Esophagus squamous epithelium (tissue), 4 donors: ENCODE data around the gene AIG1.

Source experiments
- POLR2A ChIP-seq, 4 donors: fragments of 450-650 bp; IDR thresholded peaks; one replicate each; pipeline ENCODE4 v1.6.1; 2017; ENCODE audit warnings: antibody characterized with exemption in 4 of 4, mild to moderate bottlenecking in 4 of 4, moderate library complexity in 3 of 4
- TF ChIP-seq, protein P1 (sequence below), 6 experiments: fragments of 450-650 bp in 4 of 6; fragments of 200-600 bp in 2 of 6; sonication (generic) in 2 of 6; IDR thresholded peaks; one replicate each; pipeline ENCODE4 v1.5.1; 2016 to 2019; ENCODE audit warnings: antibody characterized with exemption in 6 of 6, mild to moderate bottlenecking in 4 of 6, moderate library complexity in 4 of 6

DNA sequence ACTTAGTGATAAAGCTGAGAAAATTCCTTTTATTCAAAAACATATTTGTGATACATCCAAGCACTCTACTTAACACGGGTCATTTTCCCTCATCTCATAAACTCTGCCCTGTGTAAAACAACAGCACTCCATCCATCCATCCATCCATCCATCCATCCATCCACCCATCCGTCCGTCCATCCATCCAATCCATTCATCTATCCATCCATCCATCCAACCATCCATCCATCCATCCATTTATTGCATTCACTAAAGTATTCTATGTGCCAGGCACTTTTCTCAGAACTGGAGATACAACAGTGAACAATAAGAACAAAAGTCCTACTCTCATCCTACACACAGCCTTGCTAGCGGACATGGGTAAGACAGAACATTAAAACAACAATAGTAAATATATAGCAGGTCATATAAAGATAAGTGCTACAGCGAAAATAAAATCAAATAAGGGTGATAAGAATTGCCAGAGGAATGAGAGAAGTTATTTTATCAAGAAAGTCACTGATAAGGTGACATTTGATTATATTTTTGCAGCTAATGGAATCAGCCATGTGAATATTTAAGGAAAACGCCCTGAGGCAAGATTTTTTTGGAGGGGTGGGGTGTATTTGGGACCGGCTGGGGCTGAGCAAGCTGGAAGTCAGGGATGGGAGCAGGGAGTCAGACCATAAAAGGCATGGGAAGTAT, 311.7 kb downstream of the AIG1 start:
- no peak for TF ChIP-seq POLR2A (IDR thresholded peaks at IDR 0.05)
- TF ChIP-seq, protein P1, sequence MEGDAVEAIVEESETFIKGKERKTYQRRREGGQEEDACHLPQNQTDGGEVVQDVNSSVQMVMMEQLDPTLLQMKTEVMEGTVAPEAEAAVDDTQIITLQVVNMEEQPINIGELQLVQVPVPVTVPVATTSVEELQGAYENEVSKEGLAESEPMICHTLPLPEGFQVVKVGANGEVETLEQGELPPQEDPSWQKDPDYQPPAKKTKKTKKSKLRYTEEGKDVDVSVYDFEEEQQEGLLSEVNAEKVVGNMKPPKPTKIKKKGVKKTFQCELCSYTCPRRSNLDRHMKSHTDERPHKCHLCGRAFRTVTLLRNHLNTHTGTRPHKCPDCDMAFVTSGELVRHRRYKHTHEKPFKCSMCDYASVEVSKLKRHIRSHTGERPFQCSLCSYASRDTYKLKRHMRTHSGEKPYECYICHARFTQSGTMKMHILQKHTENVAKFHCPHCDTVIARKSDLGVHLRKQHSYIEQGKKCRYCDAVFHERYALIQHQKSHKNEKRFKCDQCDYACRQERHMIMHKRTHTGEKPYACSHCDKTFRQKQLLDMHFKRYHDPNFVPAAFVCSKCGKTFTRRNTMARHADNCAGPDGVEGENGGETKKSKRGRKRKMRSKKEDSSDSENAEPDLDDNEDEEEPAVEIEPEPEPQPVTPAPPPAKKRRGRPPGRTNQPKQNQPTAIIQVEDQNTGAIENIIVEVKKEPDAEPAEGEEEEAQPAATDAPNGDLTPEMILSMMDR (IDR thresholded peaks at IDR 0.05): no peak
